Tibial artery (tissue), 4 donors: Measurements from ENCODE around the gene MAFB.

Experiments
- DNase-seq, 2 donors: peaks; one replicate each; pipeline ENCODE4 v3.0.0-alpha.2; 2019
- H3K27ac ChIP-seq, 2 donors: fragments of 200-600 bp; sonication (generic) in 1 of 2; 1 replicate in 1 of 2; 2 replicates in 1 of 2; pipeline ENCODE4 v1.5.1; 2018 to 2019; ENCODE audit warnings: mild to moderate bottlenecking in 1 of 2
- H3K27me3 ChIP-seq, 2 donors: fragments of 200-600 bp; sonication (generic) in 1 of 2; one replicate each; pipeline versions ENCODE4 v1.5.1 to v1.6.0; 2016 to 2019
- H3K36me3 ChIP-seq, 3 donors: fragments of 200-600 bp; sonication (generic) in 2 of 3; one replicate each; pipeline ENCODE4 v1.5.1; 2016 to 2019; ENCODE audit warnings: mild to moderate bottlenecking in 2 of 3
- H3K4me1 ChIP-seq, 4 donors: fragments of 200-600 bp; sonication (generic) in 2 of 4; 1 replicate in 3 of 4; 2 replicates in 1 of 4; pipeline ENCODE4 v1.5.1; 2016 to 2019
- H3K4me3 ChIP-seq, 2 donors: fragments of 200-600 bp; sonication (generic) in 1 of 2; 1 replicate in 1 of 2; 2 replicates in 1 of 2; pipeline ENCODE4 v1.5.1; 2018 to 2019; ENCODE audit warnings: mild to moderate bottlenecking in 2 of 2
- H3K9me3 ChIP-seq, 3 donors: fragments of 200-600 bp; sonication (generic) in 1 of 3; one replicate each; pipeline ENCODE4 v1.5.1; 2016 to 2019
- intact Hi-C: fragments of 100-400 bp; cut with DNase I; formaldehyde crosslinking; loops from one replicate; pipeline ENCODE4 v1.15.0; 2023; ENCODE audit warnings: low total_unique reads
- TF ChIP-seq, protein P1 (sequence below), 2 experiments: fragments of 200-600 bp in 1 of 2; fragments of 450-650 bp in 1 of 2; IDR thresholded peaks; one replicate each; pipeline ENCODE4 v1.5.1; 2017 to 2019; ENCODE audit warnings: antibody characterized with exemption in 2 of 2, mild to moderate bottlenecking in 1 of 2, moderate library complexity in 1 of 2

MAFB gene

GRCh38 chr20:40717343-40717865 is 28.4 kb upstream of the MAFB start:
- Histone ChIP-seq H3K4me3 (no peak overlapping the region), H3K4me1 (no peaks in the 10 kb centered on the region), H3K36me3 (no peaks in the 10 kb centered on the region), H3K27me3 (peaks cover 0 to 7% of the 10 kb centered on the region in 2 donors), H3K9me3 (no peaks in the 10 kb centered on the region), H3K27ac (no peak overlapping the region)
- TF ChIP-seq, protein P1, sequence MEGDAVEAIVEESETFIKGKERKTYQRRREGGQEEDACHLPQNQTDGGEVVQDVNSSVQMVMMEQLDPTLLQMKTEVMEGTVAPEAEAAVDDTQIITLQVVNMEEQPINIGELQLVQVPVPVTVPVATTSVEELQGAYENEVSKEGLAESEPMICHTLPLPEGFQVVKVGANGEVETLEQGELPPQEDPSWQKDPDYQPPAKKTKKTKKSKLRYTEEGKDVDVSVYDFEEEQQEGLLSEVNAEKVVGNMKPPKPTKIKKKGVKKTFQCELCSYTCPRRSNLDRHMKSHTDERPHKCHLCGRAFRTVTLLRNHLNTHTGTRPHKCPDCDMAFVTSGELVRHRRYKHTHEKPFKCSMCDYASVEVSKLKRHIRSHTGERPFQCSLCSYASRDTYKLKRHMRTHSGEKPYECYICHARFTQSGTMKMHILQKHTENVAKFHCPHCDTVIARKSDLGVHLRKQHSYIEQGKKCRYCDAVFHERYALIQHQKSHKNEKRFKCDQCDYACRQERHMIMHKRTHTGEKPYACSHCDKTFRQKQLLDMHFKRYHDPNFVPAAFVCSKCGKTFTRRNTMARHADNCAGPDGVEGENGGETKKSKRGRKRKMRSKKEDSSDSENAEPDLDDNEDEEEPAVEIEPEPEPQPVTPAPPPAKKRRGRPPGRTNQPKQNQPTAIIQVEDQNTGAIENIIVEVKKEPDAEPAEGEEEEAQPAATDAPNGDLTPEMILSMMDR (IDR thresholded peaks at IDR 0.05), result no peak
- no peak for DNase-seq
- intact Hi-C loops, result no loop called here

- Histone ChIP-seq H3K4me1 (no peaks in the 10 kb centered on the region), H3K27me3 (peaks cover 0 to 15% of the 10 kb centered on the region in 2 donors), H3K36me3 (no peaks in the 10 kb centered on the region), H3K27ac (no peak overlapping the region), H3K4me3 (no peak overlapping the region), H3K9me3 (no peaks in the 10 kb centered on the region)
- TF ChIP-seq, protein P1 (IDR thresholded peaks at IDR 0.05), result no peak
- no peak for DNase-seq
- intact Hi-C loops, result no loop called here
Measured at GRCh38 chr20:40715491-40715890, 26.5 kb upstream of the MAFB start.

DNA sequence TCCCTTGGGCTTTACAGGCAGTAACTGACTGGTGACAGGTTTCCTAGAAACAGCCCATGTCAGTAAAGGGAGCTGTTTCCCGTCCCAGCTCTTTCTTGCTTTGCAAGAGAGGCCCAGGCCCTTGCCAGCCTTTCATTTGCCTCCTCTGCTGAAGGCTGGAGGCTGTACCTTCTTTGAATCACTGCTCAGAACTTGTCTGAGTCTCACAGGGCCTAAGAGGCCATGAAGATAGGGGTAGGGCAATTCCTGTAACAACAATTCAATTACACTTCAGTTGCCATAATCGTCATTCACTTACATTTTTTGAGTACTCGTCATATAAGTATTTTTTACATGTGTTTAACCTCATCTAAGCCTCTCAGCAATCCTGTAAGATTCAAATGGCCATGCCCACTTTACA is 25.9 kb upstream of the MAFB start:
- no peak overlapping the region for H3K4me3 ChIP-seq
- TF ChIP-seq, protein P1 (IDR thresholded peaks at IDR 0.05), result no peak
- no peak overlapping the region for H3K27ac ChIP-seq
- DNase-seq, result no peak
- H3K27me3 ChIP-seq, result peaks cover 0 to 15% of the 10 kb centered on the region in 2 donors
- H3K4me1 ChIP-seq, result no peaks in the 10 kb centered on the region
- intact Hi-C loops, result no loop called here
- no peaks in the 10 kb centered on the region for H3K9me3 ChIP-seq
- no peaks in the 10 kb centered on the region for H3K36me3 ChIP-seq

DNA sequence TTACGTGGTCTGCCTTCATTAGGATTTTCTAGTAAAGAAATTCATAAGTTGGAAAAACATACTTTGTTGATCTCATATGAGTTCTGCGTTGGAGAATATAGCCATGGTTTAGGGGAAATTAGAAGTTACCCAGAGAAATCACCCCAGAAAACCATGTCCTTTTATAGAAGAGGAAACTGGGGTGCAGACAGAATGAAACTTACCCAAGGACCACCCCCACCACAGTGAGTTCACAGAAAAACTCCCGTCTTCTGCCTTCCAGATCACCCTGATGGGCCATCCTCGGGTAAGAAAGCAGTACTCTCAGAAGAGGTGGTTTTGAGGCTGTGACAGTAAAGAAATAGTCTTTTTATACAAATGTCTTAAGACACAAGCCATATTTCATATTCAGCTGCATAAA is 25.1 kb upstream of the MAFB start:
- DNase-seq, result no peak
- H3K4me3 ChIP-seq, result no peak overlapping the region
- intact Hi-C loops, result no loop called here
- no peaks in the 10 kb centered on the region for H3K36me3 ChIP-seq
- H3K4me1 ChIP-seq, result no peaks in the 10 kb centered on the region
- H3K27ac ChIP-seq, result no peak overlapping the region
- H3K9me3 ChIP-seq, result no peaks in the 10 kb centered on the region
- H3K27me3 ChIP-seq, result peaks cover 0 to 15% of the 10 kb centered on the region in 2 donors
- TF ChIP-seq, protein P1 (IDR thresholded peaks at IDR 0.05), result no peak

DNA sequence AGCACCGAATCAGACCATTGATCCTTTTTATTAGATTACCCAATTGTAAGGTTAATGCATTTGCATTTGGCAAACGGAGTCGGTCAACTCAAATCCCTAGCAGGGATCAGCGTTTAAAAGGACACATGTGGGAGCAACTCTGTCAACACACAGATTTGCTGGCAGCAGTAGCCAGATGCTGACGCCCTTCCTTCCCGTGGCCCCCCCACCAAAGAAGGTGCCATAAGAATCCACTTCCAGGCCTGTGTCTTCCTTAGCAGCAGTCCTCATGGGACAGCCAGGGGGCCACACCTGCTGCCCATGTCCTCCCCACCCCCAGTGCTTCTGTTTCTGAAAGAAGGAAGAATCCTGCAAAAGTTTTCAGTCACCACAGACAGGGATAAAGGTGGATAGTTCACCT is 24.5 kb upstream of the MAFB start:
- Histone ChIP-seq H3K27ac (no peak overlapping the region), H3K27me3 (peaks cover 0 to 15% of the 10 kb centered on the region in 2 donors), H3K9me3 (no peaks in the 10 kb centered on the region), H3K4me3 (no peak overlapping the region), H3K4me1 (no peaks in the 10 kb centered on the region), H3K36me3 (no peaks in the 10 kb centered on the region)
- TF ChIP-seq, protein P1 (IDR thresholded peaks at IDR 0.05), result no peak
- intact Hi-C loops, result no loop called here
- no peak for DNase-seq

DNA sequence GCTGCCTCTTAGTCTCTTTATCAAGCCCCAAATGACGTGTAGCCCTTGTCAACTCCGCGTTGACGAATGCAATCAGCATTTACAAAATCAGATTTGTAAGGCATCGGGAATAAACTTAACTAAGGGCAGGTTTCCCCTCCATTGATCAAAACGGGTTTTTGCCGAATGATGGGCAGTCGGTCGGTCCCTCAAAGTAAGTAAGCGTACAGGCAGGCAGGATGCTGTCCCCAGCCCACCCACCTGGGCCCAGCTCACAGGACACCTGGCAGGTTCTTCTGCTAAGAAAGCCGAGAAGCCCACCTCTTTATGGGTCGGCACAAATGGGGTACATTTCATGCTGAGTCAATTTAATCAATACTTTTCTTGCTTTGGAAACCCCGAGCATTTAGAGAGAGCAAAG is 22.0 kb upstream of the MAFB start:
- intact Hi-C loops, result no loop called here
- no peak overlapping the region for H3K27ac ChIP-seq
- no peak for DNase-seq
- no peak overlapping the region for H3K4me3 ChIP-seq
- H3K9me3 ChIP-seq, result no peaks in the 10 kb centered on the region
- H3K27me3 ChIP-seq, result peaks cover 0 to 15% of the 10 kb centered on the region in 2 donors
- no peaks in the 10 kb centered on the region for H3K4me1 ChIP-seq
- H3K36me3 ChIP-seq, result no peaks in the 10 kb centered on the region
- TF ChIP-seq, protein P1 (IDR thresholded peaks at IDR 0.05), result no peak
